ENCODE measurements around the gene GNAQ. TPM values are rescaled to one million over a fixed set of nuclear protein-coding genes. Genes with fewer than 3 reads are reported as not detected.

The GNAQ gene
- polyA plus RNA-seq, 1 of the 3 experiments (the other 2 are of a cell fraction) = 20.9 TPM

DNA sequence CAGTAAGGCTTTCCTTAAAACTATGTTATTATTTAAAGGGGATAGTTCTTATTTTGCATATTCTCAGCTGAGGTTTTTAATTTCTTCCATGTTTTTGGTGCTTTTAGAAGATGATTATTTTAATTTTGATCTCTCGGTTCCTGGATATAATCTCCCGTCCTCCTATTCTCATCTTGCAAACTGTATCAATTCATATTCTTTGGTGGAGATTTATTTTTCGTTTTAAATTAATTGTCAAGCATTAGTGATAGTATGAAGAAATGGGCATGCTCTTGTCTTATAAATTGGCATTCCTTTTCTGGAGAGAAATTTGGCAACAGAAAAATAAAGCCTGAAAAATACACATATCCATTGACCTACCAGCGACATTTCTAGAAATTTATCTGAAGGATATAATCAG is 15.5 kb upstream of the GNAQ start:
- H3K4me2 ChIP-seq = no peak overlapping the region
- no peaks in the 10 kb centered on the region for H3K9me3 ChIP-seq
- H3K36me3 ChIP-seq (replicated peaks in 1 of 2; ENCODE audit: control insufficient read depth in 1 of 2, insufficient read depth in 2 of 2, low read length in 1 of 2) = no peaks in the 10 kb centered on the region
- DNase-seq = no peak
- H3K4me1 ChIP-seq (ENCODE audit: control insufficient read depth in 1 of 2, insufficient read depth in 2 of 2, low read depth in 1 of 2, low read length in 1 of 2) = no peaks in the 10 kb centered on the region
- no peak overlapping the region for H2AFZ ChIP-seq (ENCODE audit: low read depth)
- 68% methylated on average over 4 of the region's 4 CpGs for WGBS (ENCODE audit: low lambda C conversion rate)
- ChIA-PET CTCF (interaction anchor here (0.7 kb wide), 1 partner anchor 550 kb away, joined by 3 read pairs; no protein-coding TSS in a partner anchor), POLR2A (no interaction called here)
- TF ChIP-seq NRF1 (IDR thresholded peaks at IDR 0.05; ENCODE audit: low read depth, low read length) (no peak), YY1 (IDR thresholded peaks at IDR 0.05; ENCODE audit: low read depth) (no peak), GABPA (IDR thresholded peaks at IDR 0.05; ENCODE audit: low read depth) (no peak), MAX (IDR thresholded peaks at IDR 0.05; ENCODE audit: low read depth) (no peak), FOXJ3 (CRISPR knock-in tag; IDR thresholded peaks at IDR 0.05) (no peak), RXRA (IDR thresholded peaks at IDR 0.05; ENCODE audit: borderline replicate concordance, low read depth) (no peak), FOSL2 (IDR thresholded peaks at IDR 0.05; ENCODE audit: borderline replicate concordance, low read depth) (no peak), USF1 (IDR thresholded peaks at IDR 0.05; ENCODE audit: borderline replicate concordance, low read depth) (no peak), CTCF (IDR thresholded peaks at IDR 0.05) (no peak), USF2 (IDR thresholded peaks at IDR 0.05; ENCODE audit: borderline replicate concordance, low read depth, low read length) (no peak), JUND (IDR thresholded peaks at IDR 0.05) (no peak), TCF12 (IDR thresholded peaks at IDR 0.05) (no peak), EZH2phosphoT487 (IDR thresholded peaks at IDR 0.05; ENCODE audit: borderline replicate concordance, low read depth) (no peak), ELF1 (IDR thresholded peaks at IDR 0.05) (no peak)
- TF ChIP-seq, protein P1, sequence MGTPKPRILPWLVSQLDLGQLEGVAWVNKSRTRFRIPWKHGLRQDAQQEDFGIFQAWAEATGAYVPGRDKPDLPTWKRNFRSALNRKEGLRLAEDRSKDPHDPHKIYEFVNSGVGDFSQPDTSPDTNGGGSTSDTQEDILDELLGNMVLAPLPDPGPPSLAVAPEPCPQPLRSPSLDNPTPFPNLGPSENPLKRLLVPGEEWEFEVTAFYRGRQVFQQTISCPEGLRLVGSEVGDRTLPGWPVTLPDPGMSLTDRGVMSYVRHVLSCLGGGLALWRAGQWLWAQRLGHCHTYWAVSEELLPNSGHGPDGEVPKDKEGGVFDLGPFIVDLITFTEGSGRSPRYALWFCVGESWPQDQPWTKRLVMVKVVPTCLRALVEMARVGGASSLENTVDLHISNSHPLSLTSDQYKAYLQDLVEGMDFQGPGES (IDR thresholded peaks at IDR 0.05; ENCODE audit: low read depth, low read length) = no peak
- TF ChIP-seq, protein P2, sequence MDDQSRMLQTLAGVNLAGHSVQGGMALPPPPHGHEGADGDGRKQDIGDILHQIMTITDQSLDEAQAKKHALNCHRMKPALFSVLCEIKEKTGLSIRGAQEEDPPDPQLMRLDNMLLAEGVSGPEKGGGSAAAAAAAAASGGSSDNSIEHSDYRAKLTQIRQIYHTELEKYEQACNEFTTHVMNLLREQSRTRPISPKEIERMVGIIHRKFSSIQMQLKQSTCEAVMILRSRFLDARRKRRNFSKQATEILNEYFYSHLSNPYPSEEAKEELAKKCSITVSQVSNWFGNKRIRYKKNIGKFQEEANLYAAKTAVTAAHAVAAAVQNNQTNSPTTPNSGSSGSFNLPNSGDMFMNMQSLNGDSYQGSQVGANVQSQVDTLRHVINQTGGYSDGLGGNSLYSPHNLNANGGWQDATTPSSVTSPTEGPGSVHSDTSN (IDR thresholded peaks at IDR 0.05) = no peak
- TF ChIP-seq, protein P3, sequence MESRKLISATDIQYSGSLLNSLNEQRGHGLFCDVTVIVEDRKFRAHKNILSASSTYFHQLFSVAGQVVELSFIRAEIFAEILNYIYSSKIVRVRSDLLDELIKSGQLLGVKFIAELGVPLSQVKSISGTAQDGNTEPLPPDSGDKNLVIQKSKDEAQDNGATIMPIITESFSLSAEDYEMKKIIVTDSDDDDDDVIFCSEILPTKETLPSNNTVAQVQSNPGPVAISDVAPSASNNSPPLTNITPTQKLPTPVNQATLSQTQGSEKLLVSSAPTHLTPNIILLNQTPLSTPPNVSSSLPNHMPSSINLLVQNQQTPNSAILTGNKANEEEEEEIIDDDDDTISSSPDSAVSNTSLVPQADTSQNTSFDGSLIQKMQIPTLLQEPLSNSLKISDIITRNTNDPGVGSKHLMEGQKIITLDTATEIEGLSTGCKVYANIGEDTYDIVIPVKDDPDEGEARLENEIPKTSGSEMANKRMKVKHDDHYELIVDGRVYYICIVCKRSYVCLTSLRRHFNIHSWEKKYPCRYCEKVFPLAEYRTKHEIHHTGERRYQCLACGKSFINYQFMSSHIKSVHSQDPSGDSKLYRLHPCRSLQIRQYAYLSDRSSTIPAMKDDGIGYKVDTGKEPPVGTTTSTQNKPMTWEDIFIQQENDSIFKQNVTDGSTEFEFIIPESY (IDR thresholded peaks at IDR 0.05; ENCODE audit: borderline replicate concordance, low read depth) = no peak
- H3K79me2 ChIP-seq (ENCODE audit: insufficient read depth) = no peaks in the 10 kb centered on the region
- no peak overlapping the region for H3K9ac ChIP-seq
- H3K27ac ChIP-seq (ENCODE audit: low read depth in 2 of 2, low read length in 1 of 2) = no peak overlapping the region
- H3K4me3 ChIP-seq (ENCODE audit: low read depth in 2 of 2, low read length in 1 of 2) = no peak overlapping the region
- H3F3A ChIP-seq (replicated peaks; ENCODE audit: insufficient read depth) = no peaks in the 10 kb centered on the region
- no peaks in the 10 kb centered on the region for H4K20me1 ChIP-seq (ENCODE audit: insufficient read depth)
- no peaks in the 10 kb centered on the region for H3K27me3 ChIP-seq (ENCODE audit: insufficient read depth)
- H3K9me2 ChIP-seq = no peaks in the 10 kb centered on the region

All from SK-N-SH (cell line).